Activated B cell treated with CpG ODN at 0.5 μM for 24 hours (primary cell): ENCODE measurements around the gene STUM. TPM values are rescaled to one million over a fixed set of nuclear protein-coding genes. Genes with fewer than 3 reads are reported as not detected.

Source experiments
- ATAC-seq: fragments of 200-7000 bp; cut with Tn5 transposase; one replicate; pipeline ENCODE4 v1.10.0; 2021; ENCODE audit warnings: low read depth, mild to moderate bottlenecking, moderate library complexity
- CTCF ChIA-PET: fragments of 350-600 bp; sonication (Branson Sonifier 250); formaldehyde crosslinking; loops from one replicate; lab custom pipeline; 2021; ENCODE audit warnings: antibody characterized with exemption; lab: Charles Lee
- POLR2A ChIA-PET: fragments of 350-600 bp; sonication (Branson Sonifier 250); formaldehyde crosslinking; loops from one replicate; lab custom pipeline; 2021; ENCODE audit warnings: antibody characterized with exemption; lab: Charles Lee
- DNase-seq: peaks from one replicate; pipeline ENCODE4 v3.0.0; 2022
- H3K27ac Mint-ChIP-seq: one replicate; pipeline ENCODE4 v1.8.0; 2020; ENCODE audit warnings: mixed read lengths
- H3K27me3 Mint-ChIP-seq: one replicate; pipeline ENCODE4 v1.8.0; 2021; ENCODE audit warnings: mixed read lengths
- H3K36me3 Mint-ChIP-seq: one replicate; pipeline ENCODE4 v1.8.0; 2021; ENCODE audit warnings: low read depth, mixed read lengths
- H3K4me1 Mint-ChIP-seq: one replicate; pipeline ENCODE4 v1.8.0; 2021; ENCODE audit warnings: mixed read lengths
- H3K4me3 Mint-ChIP-seq: one replicate; pipeline ENCODE4 v1.8.0; 2020; ENCODE audit warnings: mild to moderate bottlenecking, mixed read lengths
- H3K9me3 Mint-ChIP-seq: one replicate; pipeline ENCODE4 v1.8.0; 2020; ENCODE audit warnings: mixed read lengths
- intact Hi-C: fragments of 100-400 bp; cut with micrococcal nuclease; formaldehyde crosslinking; loops from one replicate; pipeline ENCODE4 v1.15.1; 2024
- total RNA-seq: library from RNA; stranded (reverse); gene quantifications from 2 replicates; pipeline ENCODE4 v1.2.3, GENCODE V29; 2022
- TF ChIP-seq, protein P1 (sequence below): fragments of 200-600 bp; IDR thresholded peaks from one replicate; pipeline ENCODE4 v1.8.0; 2022; ENCODE audit warnings: antibody characterized with exemption, mild to moderate bottlenecking

Gene STUM
- total RNA-seq, 1 donor from 2014 or later, result 0.33 TPM

DNA sequence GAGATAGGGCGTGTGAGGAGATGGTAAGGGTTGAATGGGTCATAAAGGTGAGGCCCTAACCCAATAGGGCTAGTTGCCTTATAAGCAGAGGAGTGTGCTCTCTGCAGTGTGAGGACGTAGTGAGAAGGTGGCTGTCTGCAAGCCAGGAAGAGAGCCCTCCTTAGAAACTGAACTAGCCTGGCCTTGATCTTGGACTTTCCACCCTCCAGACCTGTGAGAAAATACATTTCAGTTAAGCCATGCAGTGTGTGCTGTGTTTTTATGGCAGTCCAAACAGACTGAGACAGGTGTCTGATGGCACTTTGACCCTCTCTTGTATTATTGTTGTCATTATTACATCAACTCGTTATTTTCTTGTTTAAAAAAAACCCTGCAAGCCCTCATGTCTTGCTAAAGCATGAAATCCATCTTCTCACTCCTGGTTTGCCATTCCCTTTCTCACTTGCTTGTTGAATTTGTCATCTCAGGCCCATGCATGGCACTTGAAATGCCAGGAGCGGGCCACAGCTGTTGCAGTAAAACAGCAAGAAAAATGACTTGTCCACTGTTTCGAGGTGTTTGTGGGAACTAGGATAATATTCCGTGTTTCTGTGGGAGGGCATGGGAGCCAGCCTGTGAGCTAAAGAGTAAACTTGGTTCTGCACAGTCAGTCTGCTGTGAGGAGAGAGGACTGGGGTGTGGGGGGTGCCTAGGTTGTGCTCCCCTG is 78.6 kb downstream of the STUM start:
- intact Hi-C loops, result loop anchor here (2.0 to 5.0 kb wide), 3 partner anchors 80 to 915 kb away; no protein-coding TSS in a partner anchor
- TF ChIP-seq, protein P1, sequence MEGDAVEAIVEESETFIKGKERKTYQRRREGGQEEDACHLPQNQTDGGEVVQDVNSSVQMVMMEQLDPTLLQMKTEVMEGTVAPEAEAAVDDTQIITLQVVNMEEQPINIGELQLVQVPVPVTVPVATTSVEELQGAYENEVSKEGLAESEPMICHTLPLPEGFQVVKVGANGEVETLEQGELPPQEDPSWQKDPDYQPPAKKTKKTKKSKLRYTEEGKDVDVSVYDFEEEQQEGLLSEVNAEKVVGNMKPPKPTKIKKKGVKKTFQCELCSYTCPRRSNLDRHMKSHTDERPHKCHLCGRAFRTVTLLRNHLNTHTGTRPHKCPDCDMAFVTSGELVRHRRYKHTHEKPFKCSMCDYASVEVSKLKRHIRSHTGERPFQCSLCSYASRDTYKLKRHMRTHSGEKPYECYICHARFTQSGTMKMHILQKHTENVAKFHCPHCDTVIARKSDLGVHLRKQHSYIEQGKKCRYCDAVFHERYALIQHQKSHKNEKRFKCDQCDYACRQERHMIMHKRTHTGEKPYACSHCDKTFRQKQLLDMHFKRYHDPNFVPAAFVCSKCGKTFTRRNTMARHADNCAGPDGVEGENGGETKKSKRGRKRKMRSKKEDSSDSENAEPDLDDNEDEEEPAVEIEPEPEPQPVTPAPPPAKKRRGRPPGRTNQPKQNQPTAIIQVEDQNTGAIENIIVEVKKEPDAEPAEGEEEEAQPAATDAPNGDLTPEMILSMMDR, result no peak

DNA sequence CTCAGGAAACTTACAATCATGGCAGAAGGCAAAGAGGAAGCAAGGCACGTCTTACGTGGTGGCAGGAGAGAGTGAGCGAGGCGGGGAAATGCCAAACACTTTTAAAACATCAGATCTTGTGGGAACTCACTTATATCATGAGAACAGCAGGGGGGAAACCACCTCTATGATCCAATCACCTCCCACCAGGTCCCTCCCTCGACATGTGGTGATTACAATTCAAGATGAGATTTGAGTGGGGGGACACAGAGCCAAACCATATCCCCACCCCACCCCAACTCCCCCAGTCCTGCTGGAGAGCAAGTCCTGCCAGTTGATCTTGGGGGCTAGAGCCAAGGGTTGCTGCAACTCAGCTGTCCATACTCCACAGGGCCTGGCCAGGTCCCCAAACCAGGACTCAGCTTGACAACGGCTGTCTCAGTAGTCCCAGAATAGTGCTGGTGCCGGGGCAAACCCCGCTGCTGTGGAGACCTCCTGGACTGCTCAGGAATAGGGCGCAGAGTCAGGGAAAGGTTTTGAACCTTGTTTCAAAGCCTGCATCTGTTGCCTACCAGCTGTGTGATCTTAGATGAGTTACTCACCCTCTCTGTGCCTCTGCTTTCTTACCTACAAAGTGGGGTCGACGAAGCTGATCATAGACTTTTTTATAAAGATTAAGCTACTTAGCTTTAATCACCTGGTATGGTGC is 79.5 kb downstream of the STUM start:
- ChIA-PET CTCF (interaction anchor here (2.0 kb wide), 1 partner anchor 200 kb away, joined by 7 read pairs; no protein-coding TSS in a partner anchor), POLR2A (interaction anchor here (0.8 kb wide), 1 partner anchor 59 kb away, joined by 3 read pairs; no protein-coding TSS in a partner anchor)
- peaks cover 34% of the 10 kb centered on the region for H3K36me3 Mint-ChIP-seq
- DNase-seq (no peak), ATAC-seq (peak; percentile 25)
- H3K27me3 Mint-ChIP-seq, result no peaks in the 10 kb centered on the region
- TF ChIP-seq, protein P1, result no peak
- H3K9me3 Mint-ChIP-seq, result peaks cover 4% of the 10 kb centered on the region
- peak overlapping the region; percentile 67 for H3K27ac Mint-ChIP-seq
- intact Hi-C loops, result loop anchor here (2.0 to 5.0 kb wide), 3 partner anchors 81 to 914 kb away; no protein-coding TSS in a partner anchor
- H3K4me1 Mint-ChIP-seq, result peaks cover 62% of the 10 kb centered on the region
- no peak overlapping the region for H3K4me3 Mint-ChIP-seq

More for the DNA sequence above, 78.6 kb downstream of the STUM start:
- no peaks in the 10 kb centered on the region for H3K27me3 Mint-ChIP-seq
- CTCF ChIA-PET, result interaction anchor here (1.0 to 2.0 kb wide), 17 partner anchors 14 to 814 kb away, joined by 3 to 27 read pairs (median 5); no protein-coding TSS in a partner anchor
- DNase-seq, result peak; percentile 10
- H3K4me3 Mint-ChIP-seq, result peak overlapping the region; percentile 8
- peak overlapping the region; percentile 67 for H3K27ac Mint-ChIP-seq
- H3K4me1 Mint-ChIP-seq, result peaks cover 53% of the 10 kb centered on the region
- POLR2A ChIA-PET, result interaction anchor here (0.7 to 1.6 kb wide), 6 partner anchors 9 to 200 kb away, joined by 3 to 8 read pairs (median 4); no protein-coding TSS in a partner anchor
- H3K9me3 Mint-ChIP-seq, result peaks cover 4% of the 10 kb centered on the region
- peaks cover 27% of the 10 kb centered on the region for H3K36me3 Mint-ChIP-seq
- no peak for ATAC-seq

DNA sequence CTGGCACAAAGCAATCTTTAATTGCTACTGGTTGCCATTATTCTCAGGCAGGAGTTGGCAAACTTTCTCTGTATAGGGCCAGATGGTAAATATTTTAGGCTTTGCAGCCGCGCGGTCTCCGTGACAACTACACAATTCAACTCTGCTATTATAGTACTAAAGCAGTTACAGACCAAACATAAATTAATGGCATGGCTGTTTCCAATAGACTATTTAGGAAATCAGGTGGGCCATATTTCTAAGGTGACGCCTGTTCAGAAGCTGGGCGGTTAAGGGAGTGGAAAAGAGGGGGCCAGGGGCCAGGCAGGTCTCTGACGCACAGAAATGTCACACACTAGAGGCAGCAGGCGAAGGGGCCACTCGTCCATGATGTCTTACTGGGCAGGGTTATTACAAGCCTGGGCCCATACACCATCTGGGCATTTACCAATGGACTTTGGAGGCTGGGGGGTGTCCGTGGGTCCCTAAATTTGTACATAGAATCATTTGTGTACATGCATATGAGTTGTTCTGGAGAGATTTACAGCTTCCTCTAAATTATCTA is 80.1 kb downstream of the STUM start:
- ChIA-PET POLR2A (interaction anchor here (0.8 kb wide), 1 partner anchor 59 kb away, joined by 3 read pairs; no protein-coding TSS in a partner anchor), CTCF (interaction anchor here (2.0 kb wide), 1 partner anchor 199 kb away, joined by 7 read pairs; no protein-coding TSS in a partner anchor)
- Mint-ChIP-seq H3K36me3 (peaks cover 37% of the 10 kb centered on the region), H3K9me3 (peaks cover 4% of the 10 kb centered on the region), H3K27me3 (no peaks in the 10 kb centered on the region), H3K4me1 (peaks cover 68% of the 10 kb centered on the region), H3K4me3 (no peak overlapping the region), H3K27ac (no peak overlapping the region)
- DNase-seq, result peak; percentile 10
- intact Hi-C loops, result loop anchor here (5.0 kb wide), 2 partner anchors 809 to 914 kb away; no protein-coding TSS in a partner anchor
- ATAC-seq, result no peak
- TF ChIP-seq, protein P1, result no peak

DNA sequence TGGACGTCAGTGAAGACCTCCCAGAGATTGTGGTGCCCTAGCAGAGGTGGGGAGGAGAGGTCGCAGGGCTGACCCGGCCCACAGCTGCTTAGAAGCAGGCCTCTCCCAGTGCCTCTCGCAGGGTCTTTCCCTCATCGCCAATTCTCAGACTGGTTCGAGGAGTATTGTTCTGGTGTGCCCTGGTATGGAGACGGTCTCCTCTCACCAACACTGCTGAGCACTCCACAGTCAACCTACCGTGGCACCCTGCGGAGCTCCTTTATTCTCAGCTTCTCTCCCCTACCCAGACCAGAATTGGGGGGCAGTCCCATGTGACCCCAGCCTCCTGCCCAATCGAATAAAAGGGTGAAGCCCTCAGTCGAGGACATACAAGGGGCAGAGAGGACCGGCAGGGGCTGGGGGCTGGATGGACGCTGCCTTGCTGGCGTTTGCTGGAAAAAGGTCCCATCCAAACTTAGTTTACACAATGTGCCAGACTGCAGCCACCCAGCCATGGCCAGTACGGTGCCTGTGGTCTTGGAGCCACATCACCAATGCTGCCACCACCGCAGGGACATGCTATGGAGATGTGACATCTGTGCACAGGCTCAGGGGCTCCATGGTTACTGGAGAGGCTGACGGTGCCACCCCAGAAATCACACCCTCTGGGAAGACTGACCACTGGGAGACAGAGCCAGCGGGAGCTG is 80.8 kb downstream of the STUM start:
- H3K27me3 Mint-ChIP-seq, result no peaks in the 10 kb centered on the region
- POLR2A ChIA-PET, result no interaction called here
- H3K27ac Mint-ChIP-seq, result no peak overlapping the region
- CTCF ChIA-PET, result interaction anchor here (2.0 kb wide), 1 partner anchor 198 kb away, joined by 7 read pairs; no protein-coding TSS in a partner anchor
- peaks cover 39% of the 10 kb centered on the region for H3K36me3 Mint-ChIP-seq
- intact Hi-C loops, result loop anchor here (5.0 kb wide), 2 partner anchors 808 to 913 kb away; no protein-coding TSS in a partner anchor
- H3K4me3 Mint-ChIP-seq, result no peak overlapping the region
- DNase-seq (peak; percentile 13), ATAC-seq (no peak)
- H3K4me1 Mint-ChIP-seq, result peaks cover 74% of the 10 kb centered on the region
- TF ChIP-seq, protein P1, result no peak
- peaks cover 4% of the 10 kb centered on the region for H3K9me3 Mint-ChIP-seq
